IMR-90 (cell line): ENCODE results near the gene CASP9. TPM values are rescaled to one million over a fixed set of nuclear protein-coding genes. Genes with fewer than 3 reads are reported as not detected.

ENCODE experiments used
- ATAC-seq: fragments of 200-7000 bp; cut with Tn5 transposase; 2 replicates; pipeline ENCODE4 v1.9.1; 2020; ENCODE audit warnings: low read depth, mild to moderate bottlenecking, moderate library complexity
- BruUV-seq: library from RNA; stranded (reverse); fragments of 400-500 nt; replicated peaks from 2 replicates; lab custom pipeline; 2021; lab: Mats Ljungman, UMichigan
- CTCF ChIA-PET: fragments of 300-600 bp; formaldehyde crosslinking; extraction: SDS; loops from one replicate; lab custom pipeline; 2021; ENCODE audit warnings: antibody characterized with exemption; lab: Yijun Ruan, JAX
- POLR2A ChIA-PET: fragments of 300-600 bp; sonication (Branson Sonifier 250); formaldehyde crosslinking; loops from one replicate; lab custom pipeline; 2022; ENCODE audit warnings: antibody characterized with exemption; ENCODE audit not compliant: unreplicated experiment; lab: Charles Lee
- DNase-seq: peaks from one replicate; pipeline ENCODE4 v3.0.0; 2013
- H2AFZ ChIP-seq: replicated peaks from 2 replicates; pipeline ENCODE3; 2013; ENCODE audit warnings: low read length, mild to moderate bottlenecking; ENCODE audit not compliant: poor library complexity
- H2AK5ac ChIP-seq: 2 replicates; pipeline ENCODE4 v1.6.1; 2013; ENCODE audit warnings: low read depth, low read length, inconsistent platforms
- H2AK9ac ChIP-seq: replicated peaks from 2 replicates; pipeline ENCODE3; 2013; ENCODE audit warnings: mild to moderate bottlenecking, low read depth, low read length, moderate library complexity; ENCODE audit not compliant: poor library complexity
- H2BK120ac ChIP-seq: 2 replicates; pipeline ENCODE4 v1.6.1; 2013; ENCODE audit warnings: low read depth, low read length, inconsistent platforms
- H2BK15ac ChIP-seq: 3 replicates; pipeline ENCODE4 v1.6.1; 2013; ENCODE audit warnings: low read depth, low read length, inconsistent platforms
- H2BK20ac ChIP-seq: 2 replicates; pipeline ENCODE4 v1.6.1; 2013; ENCODE audit warnings: low read depth, mild to moderate bottlenecking, inconsistent platforms, low read length, moderate library complexity
- H2BK5ac ChIP-seq: 2 replicates; pipeline ENCODE4 v1.6.1; 2013; ENCODE audit warnings: mild to moderate bottlenecking, low read depth, low read length, inconsistent platforms; ENCODE audit not compliant: poor library complexity, severe bottlenecking
- H3K14ac ChIP-seq: replicated peaks from 2 replicates; pipeline ENCODE4 v1.6.1; 2013; ENCODE audit warnings: low read depth, low read length, inconsistent platforms
- H3K18ac ChIP-seq: 2 replicates; pipeline ENCODE4 v1.6.1; 2013; ENCODE audit warnings: low read depth, low read length, control low read depth
- H3K23ac ChIP-seq: 2 replicates; pipeline ENCODE4 v1.6.1; 2013; ENCODE audit warnings: low read depth, low read length, inconsistent platforms
- H3K27ac ChIP-seq: 2 replicates; pipeline ENCODE4 v1.5.1; 2013; ENCODE audit warnings: mild to moderate bottlenecking, control low read depth, low read length; ENCODE audit not compliant: insufficient read depth
- H3K27me3 ChIP-seq: 2 replicates; pipeline ENCODE4 v1.6.1; 2013; ENCODE audit warnings: low read length; ENCODE audit not compliant: control insufficient read depth, insufficient read depth
- H3K36me3 ChIP-seq: 2 replicates; pipeline ENCODE4 v1.6.1; 2013; ENCODE audit warnings: low read length, mixed read lengths; ENCODE audit not compliant: control insufficient read depth, insufficient read depth
- H3K4ac ChIP-seq: 2 replicates; pipeline ENCODE4 v1.6.1; 2013; ENCODE audit warnings: low read depth, low read length, inconsistent platforms
- H3K4me1 ChIP-seq: 2 replicates; pipeline ENCODE4 v1.6.1; 2013; ENCODE audit warnings: low read length, mixed read lengths; ENCODE audit not compliant: control insufficient read depth, insufficient read depth
- H3K4me2 ChIP-seq: 2 replicates; pipeline ENCODE4 v1.6.1; 2013; ENCODE audit warnings: low read depth, mild to moderate bottlenecking, control low read depth, low read length, moderate library complexity
- H3K4me3 ChIP-seq: 2 replicates; pipeline ENCODE4 v1.5.1; 2013; ENCODE audit warnings: low read depth, mild to moderate bottlenecking, control low read depth, low read length, moderate library complexity; ENCODE audit not compliant: insufficient read depth
- H3K56ac ChIP-seq: 2 replicates; pipeline ENCODE4 v1.6.1; 2013; ENCODE audit warnings: low read length, inconsistent platforms; ENCODE audit not compliant: insufficient read depth; ENCODE audit errors: extremely low read depth
- H3K79me1 ChIP-seq, 2 experiments: 2 replicates each; pipeline ENCODE4 v1.6.1; 2013; ENCODE audit warnings: low read length in 2 of 2, inconsistent platforms in 1 of 2, low read depth in 1 of 2
- H3K9ac ChIP-seq: 2 replicates; pipeline ENCODE4 v1.6.1; 2013; ENCODE audit warnings: low read depth, low read length, control low read depth
- H3K9me1 ChIP-seq: 2 replicates; pipeline ENCODE4 v1.6.1; 2013; ENCODE audit warnings: low read length, inconsistent platforms; ENCODE audit not compliant: insufficient read depth
- H3K9me3 ChIP-seq: 2 replicates; pipeline ENCODE4 v1.6.1; 2013; ENCODE audit warnings: low read length; ENCODE audit not compliant: control insufficient read depth, insufficient read depth
- H4K20me1 ChIP-seq: 2 replicates; pipeline ENCODE4 v1.6.1; 2013; ENCODE audit warnings: low read length, inconsistent platforms; ENCODE audit not compliant: insufficient read depth
- H4K5ac ChIP-seq: 2 replicates; pipeline ENCODE4 v1.6.1; 2013; ENCODE audit warnings: mild to moderate bottlenecking, low read depth, low read length, control low read depth
- H4K8ac ChIP-seq, 2 experiments: 2 replicates each; pipeline ENCODE4 v1.6.1; 2013; ENCODE audit warnings: low read depth in 2 of 2, low read length in 2 of 2, control low read depth in 1 of 2, inconsistent platforms in 1 of 2
- H4K91ac ChIP-seq: 2 replicates; pipeline ENCODE4 v1.6.1; 2013; ENCODE audit warnings: low read depth, low read length, inconsistent platforms; ENCODE audit not compliant: insufficient read depth
- CEBPB ChIP-seq: IDR thresholded peaks from 2 replicates; pipeline ENCODE4 v1.6.1; 2012; ENCODE audit warnings: low read depth, low read length, improper control_type of control experiment
- FOS ChIP-seq: fragments of 150-350 bp; IDR thresholded peaks from 2 replicates; pipeline ENCODE4 v1.6.1; 2016; ENCODE audit warnings: low read depth, low read length
- MAFK ChIP-seq: IDR thresholded peaks from 2 replicates; pipeline ENCODE4 v1.6.1; 2012; ENCODE audit warnings: low read depth, low read length, improper control_type of control experiment
- NFE2L2 ChIP-seq: fragments of 150-350 bp; IDR thresholded peaks from 2 replicates; pipeline ENCODE4 v1.6.1; 2016; ENCODE audit warnings: low read depth, mild to moderate bottlenecking, low read length
- POLR2A ChIP-seq: IDR thresholded peaks from 2 replicates; pipeline ENCODE4 v1.6.1; 2012; ENCODE audit warnings: mild to moderate bottlenecking, low read depth, low read length
- WGBS, 2 experiments: methylation state at CpG; one replicate each; pipeline versions ENCODE4 v1.1.5 to v1.1.7; 2013; ENCODE audit warnings: missing lambda C conversion rate in 2 of 2; ENCODE audit not compliant: insufficient read length in 1 of 2; ENCODE audit errors: extremely low coverage in 2 of 2; 5-methylcytosine and 5-hydroxymethylcytosine counted together
- dilution Hi-C: fragments of 300-500 bp; cut with HindIII; formaldehyde crosslinking; loops from one replicate; pipeline ENCODE4 v1.14.3; 2018; ENCODE audit warnings: low sequenced_read_pairs; ENCODE audit not compliant: unreplicated experiment
- in situ Hi-C: fragments of 300-500 bp; cut with MboI; formaldehyde crosslinking; loops from 3 replicates; pipeline ENCODE4 v1.14.3; 2019; ENCODE audit warnings: low sequenced_read_pairs, inconsistent platforms, mixed read lengths
- intact Hi-C: fragments of 100-400 bp; cut with micrococcal nuclease; formaldehyde crosslinking; loops from 2 replicates; pipeline ENCODE4 v1.10.0; 2022
- polyA plus RNA-seq, 3 experiments: library from polyadenylated mRNA; depleted of rRNA; stranded (reverse); fragments of >200 nt; gene quantifications; 2 replicates each; pipeline ENCODE4 v1.2.3, GENCODE V29; 2012; ENCODE audit warnings: low replicate concordance in 1 of 3
- total RNA-seq: library from RNA; depleted of rRNA; stranded (reverse); fragments of >200 nt; gene quantifications from 2 replicates; pipeline ENCODE4 v1.2.3, GENCODE V29; 2012
- TF ChIP-seq, protein P1 (sequence below): fragments of 150-350 bp; IDR thresholded peaks from 2 replicates; pipeline ENCODE4 v1.6.1; 2017; ENCODE audit warnings: mild to moderate bottlenecking, antibody characterized with exemption, low read length, low read depth
- TF ChIP-seq, protein P2 (sequence below): conservative IDR thresholded peaks from 2 replicates; pipeline ENCODE4 v1.5.1; 2012; ENCODE audit warnings: mild to moderate bottlenecking, low read depth, low read length, improper control_type of control experiment
- TF ChIP-seq, protein P3 (sequence below): fragments of 150-350 bp; IDR thresholded peaks from 2 replicates; pipeline ENCODE4 v1.6.1; 2016; ENCODE audit warnings: low read depth, mild to moderate bottlenecking, low read length, moderate library complexity, borderline replicate concordance

Gene CASP9
- total and polyA plus RNA-seq, 2 of the 4 experiments (the other 2 are of a cell fraction) = 7.0 to 8.3 TPM

DNA sequence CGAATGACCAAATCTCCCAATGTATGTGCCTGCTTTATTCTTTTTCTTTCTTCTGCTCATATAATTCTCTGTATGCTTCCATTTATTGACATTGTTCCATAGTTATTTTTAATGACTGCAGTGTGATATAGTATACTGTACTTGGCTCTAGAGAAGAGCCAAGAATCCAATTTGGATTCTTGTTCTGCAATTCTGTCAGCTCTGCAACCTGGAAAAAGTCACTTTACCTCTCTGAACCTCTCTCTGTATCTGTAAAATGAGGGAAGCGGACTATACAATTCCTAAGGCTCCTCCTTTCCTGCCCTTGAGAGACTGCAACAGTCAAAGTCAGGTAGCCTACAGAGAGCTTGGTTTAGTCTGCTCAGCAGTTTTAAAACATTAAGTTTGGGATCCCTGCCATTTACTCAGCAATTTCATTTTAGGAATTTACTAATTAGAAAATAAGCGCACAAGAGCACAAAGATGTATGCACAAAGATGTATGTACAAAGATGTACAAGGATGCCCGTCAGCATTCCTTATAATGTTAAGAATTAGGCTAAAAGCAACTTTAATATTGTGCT lies 17.3 kb upstream of the CASP9 start:
- CTCF ChIA-PET = no interaction called here
- no peak overlapping the region for H2BK5ac ChIP-seq

More for the DNA sequence above, 17.3 kb upstream of the CASP9 start:
- POLR2A ChIA-PET = no interaction called here
- H3K23ac ChIP-seq = no peak overlapping the region
- H4K8ac ChIP-seq = no peak overlapping the region
- no peak overlapping the region for H3K56ac ChIP-seq
- H3K14ac ChIP-seq = no peak overlapping the region
- ATAC-seq = no peak
- no peak overlapping the region for H2AFZ ChIP-seq
- H4K91ac ChIP-seq = no peak overlapping the region
- peaks cover 6% of the 10 kb centered on the region for H3K4me1 ChIP-seq
- no TSS peak for BruUV-seq
- H4K5ac ChIP-seq = no peak overlapping the region
- intact Hi-C loops = no loop called here
- H3K27ac ChIP-seq = no peak overlapping the region
- in situ Hi-C loops = no loop called here
- H3K9ac ChIP-seq = no peak overlapping the region
- dilution Hi-C loops = no loop called here
- TF ChIP-seq, protein P1, sequence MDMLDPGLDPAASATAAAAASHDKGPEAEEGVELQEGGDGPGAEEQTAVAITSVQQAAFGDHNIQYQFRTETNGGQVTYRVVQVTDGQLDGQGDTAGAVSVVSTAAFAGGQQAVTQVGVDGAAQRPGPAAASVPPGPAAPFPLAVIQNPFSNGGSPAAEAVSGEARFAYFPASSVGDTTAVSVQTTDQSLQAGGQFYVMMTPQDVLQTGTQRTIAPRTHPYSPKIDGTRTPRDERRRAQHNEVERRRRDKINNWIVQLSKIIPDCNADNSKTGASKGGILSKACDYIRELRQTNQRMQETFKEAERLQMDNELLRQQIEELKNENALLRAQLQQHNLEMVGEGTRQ = no peak
- TF ChIP-seq FOS (no peak), POLR2A (no peak), NFE2L2 (no peak), CEBPB (no peak), MAFK (peak; percentile 47)
- TF ChIP-seq, protein P2, sequence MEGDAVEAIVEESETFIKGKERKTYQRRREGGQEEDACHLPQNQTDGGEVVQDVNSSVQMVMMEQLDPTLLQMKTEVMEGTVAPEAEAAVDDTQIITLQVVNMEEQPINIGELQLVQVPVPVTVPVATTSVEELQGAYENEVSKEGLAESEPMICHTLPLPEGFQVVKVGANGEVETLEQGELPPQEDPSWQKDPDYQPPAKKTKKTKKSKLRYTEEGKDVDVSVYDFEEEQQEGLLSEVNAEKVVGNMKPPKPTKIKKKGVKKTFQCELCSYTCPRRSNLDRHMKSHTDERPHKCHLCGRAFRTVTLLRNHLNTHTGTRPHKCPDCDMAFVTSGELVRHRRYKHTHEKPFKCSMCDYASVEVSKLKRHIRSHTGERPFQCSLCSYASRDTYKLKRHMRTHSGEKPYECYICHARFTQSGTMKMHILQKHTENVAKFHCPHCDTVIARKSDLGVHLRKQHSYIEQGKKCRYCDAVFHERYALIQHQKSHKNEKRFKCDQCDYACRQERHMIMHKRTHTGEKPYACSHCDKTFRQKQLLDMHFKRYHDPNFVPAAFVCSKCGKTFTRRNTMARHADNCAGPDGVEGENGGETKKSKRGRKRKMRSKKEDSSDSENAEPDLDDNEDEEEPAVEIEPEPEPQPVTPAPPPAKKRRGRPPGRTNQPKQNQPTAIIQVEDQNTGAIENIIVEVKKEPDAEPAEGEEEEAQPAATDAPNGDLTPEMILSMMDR = no peak
- TF ChIP-seq, protein P3, sequence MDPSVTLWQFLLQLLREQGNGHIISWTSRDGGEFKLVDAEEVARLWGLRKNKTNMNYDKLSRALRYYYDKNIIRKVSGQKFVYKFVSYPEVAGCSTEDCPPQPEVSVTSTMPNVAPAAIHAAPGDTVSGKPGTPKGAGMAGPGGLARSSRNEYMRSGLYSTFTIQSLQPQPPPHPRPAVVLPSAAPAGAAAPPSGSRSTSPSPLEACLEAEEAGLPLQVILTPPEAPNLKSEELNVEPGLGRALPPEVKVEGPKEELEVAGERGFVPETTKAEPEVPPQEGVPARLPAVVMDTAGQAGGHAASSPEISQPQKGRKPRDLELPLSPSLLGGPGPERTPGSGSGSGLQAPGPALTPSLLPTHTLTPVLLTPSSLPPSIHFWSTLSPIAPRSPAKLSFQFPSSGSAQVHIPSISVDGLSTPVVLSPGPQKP = no peak
- no peak overlapping the region for H3K4me2 ChIP-seq
- H3K9me3 ChIP-seq = no peaks in the 10 kb centered on the region
- H2BK15ac ChIP-seq = no peak overlapping the region
- H3K18ac ChIP-seq = no peak overlapping the region
- H3K4me3 ChIP-seq = no peak overlapping the region
- no peak overlapping the region for H2BK120ac ChIP-seq
- peaks cover 10 to 12% of the 10 kb centered on the region in 2 experiments; a peak in 3 of 4 replicates for H3K79me1 ChIP-seq
- H3K9me1 ChIP-seq = peaks cover 3% of the 10 kb centered on the region
- no peak overlapping the region for H2BK20ac ChIP-seq
- no peak overlapping the region for H2AK9ac ChIP-seq
- no CpG with 5 or more reads among the region's 4 CpGs for WGBS, 2 experiments
- H3K27me3 ChIP-seq = no peaks in the 10 kb centered on the region
- no peaks in the 10 kb centered on the region for H4K20me1 ChIP-seq
- H3K4ac ChIP-seq = no peak overlapping the region
- no peak overlapping the region for H2AK5ac ChIP-seq
- peaks cover 39% of the 10 kb centered on the region for H3K36me3 ChIP-seq
- DNase-seq = no peak
